IPS-20b (cell line): Measurements from ENCODE around the gene KIAA0319L.
"Not testable (repeated sequence)": the region's sequence is repeated elsewhere in the genome, so short reads cannot be mapped to it uniquely, and the experiment has no call there.

ENCODE experiments used
- H3K27ac ChIP-seq: one replicate; pipeline ENCODE4 v1.5.1; 2013; ENCODE audit warnings: low read length
- H3K27me3 ChIP-seq: 2 replicates; pipeline ENCODE4 v1.6.1; 2013; ENCODE audit warnings: mild to moderate bottlenecking, low read length, inconsistent platforms; ENCODE audit not compliant: insufficient read depth
- H3K36me3 ChIP-seq: 2 replicates; pipeline ENCODE4 v1.6.1; 2013; ENCODE audit warnings: low read depth, mild to moderate bottlenecking, inconsistent platforms, low read length, moderate library complexity; ENCODE audit not compliant: insufficient read depth
- H3K4me1 ChIP-seq: 2 replicates; pipeline ENCODE4 v1.6.1; 2013; ENCODE audit warnings: mild to moderate bottlenecking, control low read depth, inconsistent platforms, low read length, moderate library complexity; ENCODE audit not compliant: insufficient read depth
- H3K4me3 ChIP-seq: 2 replicates; pipeline ENCODE4 v1.5.1; 2013; ENCODE audit warnings: mild to moderate bottlenecking, low read length, inconsistent platforms
- H3K9ac ChIP-seq: 2 replicates; pipeline ENCODE4 v1.6.1; 2013; ENCODE audit warnings: low read depth, mild to moderate bottlenecking, inconsistent platforms, low read length, moderate library complexity
- H3K9me3 ChIP-seq: 2 replicates; pipeline ENCODE4 v1.6.1; 2013; ENCODE audit warnings: mild to moderate bottlenecking, low read depth, low read length, inconsistent platforms; ENCODE audit not compliant: insufficient read depth

Gene KIAA0319L

DNA sequence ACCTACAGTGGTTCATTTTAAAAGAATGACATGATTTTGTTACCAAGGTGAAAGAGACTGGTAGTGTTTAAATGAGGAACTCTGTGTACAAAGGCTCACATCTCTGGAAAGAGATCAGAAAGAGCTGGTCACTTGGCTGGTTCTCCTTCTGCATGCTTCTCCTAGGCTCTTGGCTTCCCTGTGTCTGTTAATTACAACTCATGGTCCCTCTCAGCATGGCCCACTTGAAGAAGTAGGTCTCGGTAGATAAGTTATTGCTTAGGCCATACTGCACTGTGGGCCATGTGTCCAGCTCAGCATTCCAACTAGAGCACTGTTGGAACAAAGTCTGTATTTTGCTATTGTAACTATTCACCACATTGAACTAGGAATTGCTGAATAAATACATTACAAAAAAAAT is 91.1 kb downstream of the KIAA0319L start:
- peaks cover 6% of the 10 kb centered on the region; the same call in 1 of the 2 replicates for H3K4me1 ChIP-seq
- H3K36me3 ChIP-seq, result peaks cover 94% of the 10 kb centered on the region
- no peaks in the 10 kb centered on the region for H3K27me3 ChIP-seq

GRCh38 chr1:35463749-35464148 is 93.5 kb downstream of the KIAA0319L start:
- not testable (repeated sequence) for H3K4me3 ChIP-seq, H3K4me1 ChIP-seq, H3K27ac ChIP-seq, H3K27me3 ChIP-seq, H3K9ac ChIP-seq
- peaks cover 89% of the 10 kb centered on the region for H3K36me3 ChIP-seq
- H3K9me3 ChIP-seq, result peaks cover 15% of the 10 kb centered on the region

More for the DNA sequence above, 91.1 kb downstream of the KIAA0319L start:
- no peak overlapping the region for H3K4me3 ChIP-seq
- H3K27ac ChIP-seq, result no peak overlapping the region
- H3K9me3 ChIP-seq, result peaks cover 15% of the 10 kb centered on the region
- H3K9ac ChIP-seq, result no peak overlapping the region

- Histone ChIP-seq H3K4me3 (no peak overlapping the region), H3K4me1 (no peaks in the 10 kb centered on the region), H3K36me3 (peaks cover 85% of the 10 kb centered on the region), H3K27me3 (no peaks in the 10 kb centered on the region), H3K9me3 (peaks cover 15% of the 10 kb centered on the region), H3K27ac (no peak overlapping the region), H3K9ac (no peak overlapping the region)
Observed at GRCh38 chr1:35463232-35463631, 94.0 kb downstream of the KIAA0319L start.

GRCh38 chr1:35461966-35462651 is 95.1 kb downstream of the KIAA0319L start:
- Histone ChIP-seq H3K4me1 (no peaks in the 10 kb centered on the region), H3K27ac (no peak overlapping the region), H3K9me3 (peaks cover 15% of the 10 kb centered on the region), H3K9ac (no peak overlapping the region), H3K4me3 (no peak overlapping the region), H3K27me3 (no peaks in the 10 kb centered on the region), H3K36me3 (peaks cover 79% of the 10 kb centered on the region)

- no peaks in the 10 kb centered on the region for H3K27me3 ChIP-seq
- H3K9ac ChIP-seq, result no peak overlapping the region
- no peaks in the 10 kb centered on the region for H3K4me1 ChIP-seq
- H3K9me3 ChIP-seq, result peaks cover 13% of the 10 kb centered on the region
- H3K27ac ChIP-seq, result no peak overlapping the region
- H3K4me3 ChIP-seq, result no peak overlapping the region
- peaks cover 77% of the 10 kb centered on the region for H3K36me3 ChIP-seq
Observed at GRCh38 chr1:35460796-35461195, 96.4 kb downstream of the KIAA0319L start.

DNA sequence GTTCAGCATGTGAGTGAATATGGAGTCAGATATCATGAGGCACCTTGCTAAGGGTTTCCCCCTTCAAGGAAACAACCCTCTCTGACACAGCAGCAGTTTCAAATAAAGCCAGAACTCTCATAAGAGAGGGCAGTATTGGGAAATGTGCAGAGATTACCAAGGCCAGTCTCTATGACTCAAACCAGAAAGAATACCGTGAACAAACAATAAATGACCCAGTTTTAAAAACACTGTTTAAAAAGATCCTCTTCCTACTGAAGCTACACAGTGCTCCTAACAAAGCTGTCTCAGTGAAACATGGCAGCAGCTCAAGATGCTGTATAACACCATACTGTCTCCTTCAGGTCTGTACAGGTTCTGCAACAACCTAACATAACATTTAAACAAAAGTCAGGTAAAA is 102.6 kb downstream of the KIAA0319L start:
- H3K9ac ChIP-seq, result no peak overlapping the region
- no peak overlapping the region for H3K4me3 ChIP-seq
- no peaks in the 10 kb centered on the region for H3K9me3 ChIP-seq
- no peak overlapping the region for H3K27ac ChIP-seq
- H3K36me3 ChIP-seq, result peaks cover 72% of the 10 kb centered on the region
- H3K4me1 ChIP-seq, result no peaks in the 10 kb centered on the region
- H3K27me3 ChIP-seq, result no peaks in the 10 kb centered on the region

DNA sequence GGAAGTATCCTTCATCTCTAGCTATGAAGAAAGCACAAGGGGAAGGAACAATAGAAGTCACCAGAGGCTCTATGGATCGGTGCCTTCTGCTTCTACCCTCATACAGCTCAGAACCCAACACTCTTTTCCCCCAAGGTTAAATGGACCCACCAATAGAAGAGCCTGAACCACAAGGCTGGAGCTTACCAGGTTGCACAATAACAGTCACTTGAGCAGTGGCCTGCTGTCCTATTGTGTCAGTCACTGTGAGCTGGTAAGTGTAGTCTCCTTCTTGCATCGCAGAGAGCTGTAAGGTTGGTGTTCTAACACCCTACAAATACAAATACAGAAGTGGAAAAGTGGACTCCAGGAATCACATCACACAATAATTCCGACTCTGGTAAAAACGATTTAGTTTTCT is 103.0 kb downstream of the KIAA0319L start:
- Histone ChIP-seq H3K9me3 (no peaks in the 10 kb centered on the region), H3K4me3 (no peak overlapping the region), H3K27ac (no peak overlapping the region), H3K9ac (no peak overlapping the region), H3K27me3 (no peaks in the 10 kb centered on the region), H3K4me1 (no peaks in the 10 kb centered on the region), H3K36me3 (peaks cover 74% of the 10 kb centered on the region)

DNA sequence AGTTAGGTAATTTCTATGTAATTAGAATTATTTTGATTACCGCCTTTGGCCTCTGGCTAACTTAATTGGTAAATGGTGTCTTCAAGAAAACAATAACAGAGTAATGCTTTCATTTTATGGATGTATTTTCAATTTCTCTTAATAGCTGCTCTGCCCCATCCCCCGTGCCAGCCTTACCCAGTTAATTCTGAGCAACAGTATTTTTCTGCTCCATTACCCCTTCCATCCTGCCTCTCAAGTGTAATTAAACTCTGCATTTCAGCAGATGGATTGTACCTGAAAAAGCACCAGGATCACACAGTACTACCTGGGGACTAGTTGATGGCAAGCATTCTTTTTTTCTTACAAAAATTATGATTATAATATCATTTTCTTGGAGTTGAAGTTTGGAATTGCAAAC is 104.2 kb downstream of the KIAA0319L start:
- H3K4me1 ChIP-seq, result no peaks in the 10 kb centered on the region
- H3K27me3 ChIP-seq, result no peaks in the 10 kb centered on the region
- no peak overlapping the region for H3K27ac ChIP-seq
- H3K9ac ChIP-seq, result no peak overlapping the region
- H3K9me3 ChIP-seq, result no peaks in the 10 kb centered on the region
- H3K36me3 ChIP-seq, result peaks cover 81% of the 10 kb centered on the region
- no peak overlapping the region for H3K4me3 ChIP-seq

DNA sequence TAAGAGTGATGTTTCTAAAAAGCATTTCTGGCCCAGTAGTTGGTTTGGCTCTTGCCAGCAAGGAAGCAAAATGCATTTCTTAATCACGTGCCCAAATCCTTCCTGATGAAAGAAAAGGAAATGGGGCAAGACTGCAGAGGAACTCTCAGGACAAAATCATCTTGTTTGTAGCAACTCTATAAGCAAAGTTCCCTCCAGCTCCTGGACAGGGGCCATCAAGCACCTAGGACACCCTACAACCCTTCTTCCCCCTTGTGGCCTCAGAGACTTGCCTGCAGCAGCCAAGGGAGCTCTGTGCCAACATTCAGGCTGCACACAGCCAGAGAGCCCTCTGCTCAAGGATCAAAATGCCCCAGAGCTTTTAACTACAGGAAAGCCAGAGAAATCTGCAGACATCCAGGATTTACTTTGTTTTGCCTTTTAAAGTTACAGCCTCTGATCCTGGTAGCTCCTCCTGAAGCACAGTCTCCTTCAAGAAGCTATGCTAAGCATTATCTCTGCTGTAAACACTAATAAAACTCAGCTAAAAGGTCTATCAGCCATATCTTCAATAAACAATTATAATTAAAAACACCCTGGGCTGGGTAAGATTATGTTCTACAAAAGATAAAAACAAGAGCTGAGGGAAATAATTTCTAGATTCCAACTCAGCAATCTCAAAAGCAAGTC is 105.0 kb downstream of the KIAA0319L start:
- no peaks in the 10 kb centered on the region for H3K27me3 ChIP-seq
- H3K4me1 ChIP-seq, result no peaks in the 10 kb centered on the region
- no peak overlapping the region for H3K4me3 ChIP-seq
- H3K36me3 ChIP-seq, result peaks cover 88% of the 10 kb centered on the region
- H3K9ac ChIP-seq, result no peak overlapping the region
- no peak overlapping the region for H3K27ac ChIP-seq
- H3K9me3 ChIP-seq, result no peaks in the 10 kb centered on the region

DNA sequence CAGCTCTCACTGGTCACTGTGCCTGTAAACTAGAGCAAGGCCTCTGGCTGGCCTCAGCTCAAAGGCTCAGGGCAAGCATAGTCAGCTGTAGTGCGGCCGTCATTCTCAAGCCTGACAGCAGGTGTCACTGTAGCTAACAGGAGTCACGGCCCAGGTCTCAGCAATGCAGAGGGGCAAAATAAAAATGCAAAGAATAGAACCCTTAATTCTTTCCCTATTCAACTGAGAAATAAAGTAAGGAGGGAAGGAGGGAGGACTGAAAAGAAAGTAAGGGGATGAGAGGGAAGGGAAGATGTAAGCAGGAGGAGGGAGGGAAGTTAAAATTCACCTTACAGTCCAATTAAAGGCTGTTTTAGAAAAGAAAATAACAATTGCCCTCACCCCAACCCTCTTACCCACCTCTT is 106.1 kb downstream of the KIAA0319L start:
- no peaks in the 10 kb centered on the region for H3K4me1 ChIP-seq
- H3K36me3 ChIP-seq, result peaks cover 92% of the 10 kb centered on the region
- no peak overlapping the region for H3K27ac ChIP-seq
- no peak overlapping the region for H3K9ac ChIP-seq
- H3K9me3 ChIP-seq, result no peaks in the 10 kb centered on the region
- no peaks in the 10 kb centered on the region for H3K27me3 ChIP-seq
- no peak overlapping the region for H3K4me3 ChIP-seq

- Histone ChIP-seq H3K36me3 (peaks cover 97% of the 10 kb centered on the region), H3K4me1 (no peaks in the 10 kb centered on the region), H3K27ac (no peak overlapping the region), H3K9ac (no peak overlapping the region), H3K27me3 (no peaks in the 10 kb centered on the region), H3K4me3 (no peak overlapping the region), H3K9me3 (no peaks in the 10 kb centered on the region)
Observed at GRCh38 chr1:35449334-35450008, 107.7 kb downstream of the KIAA0319L start.

DNA sequence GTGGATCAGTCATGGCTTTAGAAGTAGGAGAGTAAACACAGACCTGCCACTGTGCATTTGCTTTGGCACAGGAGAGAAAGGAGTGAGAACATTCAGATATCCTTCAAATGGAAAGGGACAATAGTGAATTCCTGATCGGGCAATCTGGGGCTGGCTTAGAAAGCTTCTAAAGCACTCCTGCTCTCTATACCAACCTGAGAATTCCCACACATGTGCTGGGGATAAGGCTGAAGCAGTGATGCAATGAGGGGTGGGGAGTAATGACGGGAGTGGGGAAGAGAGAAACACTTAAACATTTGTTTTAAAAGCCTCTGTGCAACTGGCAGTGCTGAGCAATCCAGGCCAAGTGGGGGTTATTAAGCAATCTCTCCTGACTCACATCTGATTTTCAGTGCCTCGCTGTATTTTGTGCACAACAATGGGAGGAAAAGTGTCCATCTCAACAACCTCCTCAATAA is 108.8 kb downstream of the KIAA0319L start:
- H3K4me1 ChIP-seq, result no peaks in the 10 kb centered on the region; the same call in 1 of the 2 replicates
- H3K27me3 ChIP-seq, result no peaks in the 10 kb centered on the region
- H3K36me3 ChIP-seq, result peaks cover 95% of the 10 kb centered on the region
- H3K4me3 ChIP-seq, result no peak overlapping the region
- H3K27ac ChIP-seq, result no peak overlapping the region
- H3K9me3 ChIP-seq, result no peaks in the 10 kb centered on the region
- no peak overlapping the region for H3K9ac ChIP-seq
